A673 (cell line): ENCODE data around the gene TCL1B.

ENCODE experiments used
- EZH2 ChIP-seq: fragments of 200-600 bp; sonication (generic); IDR thresholded peaks from 2 replicates; pipeline ENCODE4 v1.6.1; 2017; ENCODE audit warnings: borderline replicate concordance, low read depth, mild to moderate bottlenecking, mixed read lengths, antibody characterized with exemption, low read length; ENCODE audit not compliant: poor library complexity, severe bottlenecking
- TF ChIP-seq, protein P1 (sequence below): fragments of 300-800, 200-600 bp; sonication (generic); conservative IDR thresholded peaks from 2 replicates; pipeline ENCODE4 v1.5.1; 2017; ENCODE audit warnings: low read depth, mild to moderate bottlenecking, antibody characterized with exemption, low read length, moderate library complexity, mixed read lengths

DNA sequence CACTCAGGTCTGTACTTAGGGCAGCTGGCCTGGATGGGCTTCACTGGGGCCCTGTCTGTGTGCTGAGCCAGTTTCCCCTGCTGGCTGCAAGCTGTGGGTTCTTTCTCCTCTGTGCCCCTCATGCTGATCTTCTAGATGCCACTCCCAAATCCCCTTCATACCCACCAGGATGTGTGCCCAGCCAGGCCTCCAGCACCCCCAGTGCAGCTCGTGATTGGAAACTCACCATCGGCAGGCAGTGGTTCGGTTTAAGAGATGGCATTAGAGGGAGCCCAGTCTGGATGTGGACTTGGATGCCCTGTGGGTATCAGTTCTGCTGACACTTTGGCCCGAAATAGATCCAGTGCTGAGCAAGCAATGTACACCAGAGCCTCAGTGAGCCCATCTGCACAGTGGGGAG is 5.9 kb downstream of the TCL1B start:
- TF ChIP-seq, protein P1, sequence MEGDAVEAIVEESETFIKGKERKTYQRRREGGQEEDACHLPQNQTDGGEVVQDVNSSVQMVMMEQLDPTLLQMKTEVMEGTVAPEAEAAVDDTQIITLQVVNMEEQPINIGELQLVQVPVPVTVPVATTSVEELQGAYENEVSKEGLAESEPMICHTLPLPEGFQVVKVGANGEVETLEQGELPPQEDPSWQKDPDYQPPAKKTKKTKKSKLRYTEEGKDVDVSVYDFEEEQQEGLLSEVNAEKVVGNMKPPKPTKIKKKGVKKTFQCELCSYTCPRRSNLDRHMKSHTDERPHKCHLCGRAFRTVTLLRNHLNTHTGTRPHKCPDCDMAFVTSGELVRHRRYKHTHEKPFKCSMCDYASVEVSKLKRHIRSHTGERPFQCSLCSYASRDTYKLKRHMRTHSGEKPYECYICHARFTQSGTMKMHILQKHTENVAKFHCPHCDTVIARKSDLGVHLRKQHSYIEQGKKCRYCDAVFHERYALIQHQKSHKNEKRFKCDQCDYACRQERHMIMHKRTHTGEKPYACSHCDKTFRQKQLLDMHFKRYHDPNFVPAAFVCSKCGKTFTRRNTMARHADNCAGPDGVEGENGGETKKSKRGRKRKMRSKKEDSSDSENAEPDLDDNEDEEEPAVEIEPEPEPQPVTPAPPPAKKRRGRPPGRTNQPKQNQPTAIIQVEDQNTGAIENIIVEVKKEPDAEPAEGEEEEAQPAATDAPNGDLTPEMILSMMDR = no peak
- no peak for TF ChIP-seq EZH2
